H1 (cell line): Measurements from ENCODE around the gene PRDM10.

Source experiments
- BACH1 ChIP-seq: IDR thresholded peaks from 2 replicates; pipeline ENCODE4 v1.6.1; 2012; ENCODE audit warnings: low read length, improper control_type of control experiment
- GABPA ChIP-seq: IDR thresholded peaks from 2 replicates; pipeline ENCODE4 v1.6.1; 2011; ENCODE audit warnings: mild to moderate bottlenecking, low read length, moderate library complexity, borderline replicate concordance; ENCODE audit not compliant: insufficient read depth
- NRF1 ChIP-seq: IDR thresholded peaks from 2 replicates; pipeline ENCODE4 v1.6.1; 2011; ENCODE audit warnings: mild to moderate bottlenecking, low read depth, low read length, improper control_type of control experiment
- RAD21 ChIP-seq, 2 experiments: IDR thresholded peaks in 1 of 2; conservative IDR thresholded peaks in 1 of 2; 2 replicates each; pipeline ENCODE4 v1.6.1; 2011; ENCODE audit warnings: low read depth in 2 of 2, low read length in 2 of 2, improper control_type of control experiment in 1 of 2, inconsistent platforms in 1 of 2, mild to moderate bottlenecking in 1 of 2, moderate library complexity in 1 of 2
- SIN3A ChIP-seq, 2 experiments: IDR thresholded peaks in 1 of 2; conservative IDR thresholded peaks in 1 of 2; 2 replicates each; pipeline ENCODE4 v1.6.1; 2011 to 2012; ENCODE audit warnings: low read length in 2 of 2, improper control_type of control experiment in 1 of 2, low read depth in 1 of 2, mild to moderate bottlenecking in 1 of 2
- TAF1 ChIP-seq: IDR thresholded peaks from 2 replicates; pipeline ENCODE4 v1.6.1; 2011; ENCODE audit warnings: mild to moderate bottlenecking, low read depth, low read length
- YY1 ChIP-seq: IDR thresholded peaks from 2 replicates; pipeline ENCODE4 v1.6.1; 2011; ENCODE audit warnings: low read depth, mild to moderate bottlenecking, low read length
- ZNF274 ChIP-seq: IDR thresholded peaks from 2 replicates; pipeline ENCODE4 v1.7.0; 2012; ENCODE audit warnings: low read length, borderline replicate concordance; ENCODE audit errors: extremely low read depth
- TF ChIP-seq, protein P1 (sequence below): IDR thresholded peaks from 2 replicates; pipeline ENCODE4 v1.6.1; 2011; ENCODE audit warnings: low read length, improper control_type of control experiment
- TF ChIP-seq, protein P2 (sequence below): IDR thresholded peaks from 2 replicates; pipeline ENCODE4 v1.6.1; 2012; ENCODE audit warnings: low read length, inconsistent platforms
- TF ChIP-seq, protein P3 (sequence below), 3 experiments: IDR thresholded peaks; 1 replicate in 2 of 3; 2 replicates in 1 of 3; pipeline versions ENCODE4 v1.5.1 to v1.6.1; 2011; ENCODE audit warnings: low read length in 3 of 3, mild to moderate bottlenecking in 3 of 3, inconsistent platforms in 2 of 3, low read depth in 1 of 3, moderate library complexity in 1 of 3; ENCODE audit not compliant: insufficient read depth in 1 of 3; ENCODE audit errors: control extremely low read depth in 1 of 3

DNA sequence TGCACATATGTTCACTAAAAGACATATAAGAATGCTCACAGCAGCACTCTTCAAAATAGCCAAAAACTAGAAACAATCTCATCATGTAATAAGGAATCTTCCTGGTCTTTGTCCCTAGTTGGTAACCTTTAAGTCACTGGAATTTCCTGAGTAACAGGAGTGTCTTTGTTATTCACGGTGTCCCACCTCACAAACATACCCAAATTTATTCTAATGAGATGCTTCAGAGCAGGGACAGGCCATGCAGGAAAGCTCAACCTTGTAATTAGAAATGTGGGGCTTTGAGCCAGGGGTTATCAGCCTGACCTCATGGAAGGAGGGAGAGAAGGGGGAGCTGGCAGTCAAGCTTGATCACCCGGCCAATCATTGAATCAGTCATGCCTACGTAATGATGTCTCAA, 66.9 kb downstream of the PRDM10 start:
- TF ChIP-seq TAF1 (no peak), SIN3A (conservative IDR thresholded peaks at IDR 0.05 in 1 of 2, IDR thresholded peaks at IDR 0.05 in 1 of 2; ENCODE audit: low read depth in 1 of 2, low read length in 2 of 2) (no peak), RAD21 (IDR thresholded peaks at IDR 0.05 in 1 of 2, conservative IDR thresholded peaks at IDR 0.05 in 1 of 2; ENCODE audit: low read depth in 2 of 2, low read length in 2 of 2) (no peak), NRF1 (no peak), YY1 (no peak), GABPA (no peak), ZNF274 (no peak), BACH1 (no peak)
- TF ChIP-seq, protein P1, sequence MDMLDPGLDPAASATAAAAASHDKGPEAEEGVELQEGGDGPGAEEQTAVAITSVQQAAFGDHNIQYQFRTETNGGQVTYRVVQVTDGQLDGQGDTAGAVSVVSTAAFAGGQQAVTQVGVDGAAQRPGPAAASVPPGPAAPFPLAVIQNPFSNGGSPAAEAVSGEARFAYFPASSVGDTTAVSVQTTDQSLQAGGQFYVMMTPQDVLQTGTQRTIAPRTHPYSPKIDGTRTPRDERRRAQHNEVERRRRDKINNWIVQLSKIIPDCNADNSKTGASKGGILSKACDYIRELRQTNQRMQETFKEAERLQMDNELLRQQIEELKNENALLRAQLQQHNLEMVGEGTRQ: no peak
- TF ChIP-seq, protein P2, sequence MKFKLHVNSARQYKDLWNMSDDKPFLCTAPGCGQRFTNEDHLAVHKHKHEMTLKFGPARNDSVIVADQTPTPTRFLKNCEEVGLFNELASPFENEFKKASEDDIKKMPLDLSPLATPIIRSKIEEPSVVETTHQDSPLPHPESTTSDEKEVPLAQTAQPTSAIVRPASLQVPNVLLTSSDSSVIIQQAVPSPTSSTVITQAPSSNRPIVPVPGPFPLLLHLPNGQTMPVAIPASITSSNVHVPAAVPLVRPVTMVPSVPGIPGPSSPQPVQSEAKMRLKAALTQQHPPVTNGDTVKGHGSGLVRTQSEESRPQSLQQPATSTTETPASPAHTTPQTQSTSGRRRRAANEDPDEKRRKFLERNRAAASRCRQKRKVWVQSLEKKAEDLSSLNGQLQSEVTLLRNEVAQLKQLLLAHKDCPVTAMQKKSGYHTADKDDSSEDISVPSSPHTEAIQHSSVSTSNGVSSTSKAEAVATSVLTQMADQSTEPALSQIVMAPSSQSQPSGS: no peak
- TF ChIP-seq, protein P3, sequence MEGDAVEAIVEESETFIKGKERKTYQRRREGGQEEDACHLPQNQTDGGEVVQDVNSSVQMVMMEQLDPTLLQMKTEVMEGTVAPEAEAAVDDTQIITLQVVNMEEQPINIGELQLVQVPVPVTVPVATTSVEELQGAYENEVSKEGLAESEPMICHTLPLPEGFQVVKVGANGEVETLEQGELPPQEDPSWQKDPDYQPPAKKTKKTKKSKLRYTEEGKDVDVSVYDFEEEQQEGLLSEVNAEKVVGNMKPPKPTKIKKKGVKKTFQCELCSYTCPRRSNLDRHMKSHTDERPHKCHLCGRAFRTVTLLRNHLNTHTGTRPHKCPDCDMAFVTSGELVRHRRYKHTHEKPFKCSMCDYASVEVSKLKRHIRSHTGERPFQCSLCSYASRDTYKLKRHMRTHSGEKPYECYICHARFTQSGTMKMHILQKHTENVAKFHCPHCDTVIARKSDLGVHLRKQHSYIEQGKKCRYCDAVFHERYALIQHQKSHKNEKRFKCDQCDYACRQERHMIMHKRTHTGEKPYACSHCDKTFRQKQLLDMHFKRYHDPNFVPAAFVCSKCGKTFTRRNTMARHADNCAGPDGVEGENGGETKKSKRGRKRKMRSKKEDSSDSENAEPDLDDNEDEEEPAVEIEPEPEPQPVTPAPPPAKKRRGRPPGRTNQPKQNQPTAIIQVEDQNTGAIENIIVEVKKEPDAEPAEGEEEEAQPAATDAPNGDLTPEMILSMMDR (IDR thresholded peaks at IDR 0.05; ENCODE audit: control extremely low read depth in 1 of 3, insufficient read depth in 1 of 3, low read depth in 1 of 3, low read length in 3 of 3): no peak
